ENCODE measurements around the gene KCNIP3.

The KCNIP3 gene

DNA sequence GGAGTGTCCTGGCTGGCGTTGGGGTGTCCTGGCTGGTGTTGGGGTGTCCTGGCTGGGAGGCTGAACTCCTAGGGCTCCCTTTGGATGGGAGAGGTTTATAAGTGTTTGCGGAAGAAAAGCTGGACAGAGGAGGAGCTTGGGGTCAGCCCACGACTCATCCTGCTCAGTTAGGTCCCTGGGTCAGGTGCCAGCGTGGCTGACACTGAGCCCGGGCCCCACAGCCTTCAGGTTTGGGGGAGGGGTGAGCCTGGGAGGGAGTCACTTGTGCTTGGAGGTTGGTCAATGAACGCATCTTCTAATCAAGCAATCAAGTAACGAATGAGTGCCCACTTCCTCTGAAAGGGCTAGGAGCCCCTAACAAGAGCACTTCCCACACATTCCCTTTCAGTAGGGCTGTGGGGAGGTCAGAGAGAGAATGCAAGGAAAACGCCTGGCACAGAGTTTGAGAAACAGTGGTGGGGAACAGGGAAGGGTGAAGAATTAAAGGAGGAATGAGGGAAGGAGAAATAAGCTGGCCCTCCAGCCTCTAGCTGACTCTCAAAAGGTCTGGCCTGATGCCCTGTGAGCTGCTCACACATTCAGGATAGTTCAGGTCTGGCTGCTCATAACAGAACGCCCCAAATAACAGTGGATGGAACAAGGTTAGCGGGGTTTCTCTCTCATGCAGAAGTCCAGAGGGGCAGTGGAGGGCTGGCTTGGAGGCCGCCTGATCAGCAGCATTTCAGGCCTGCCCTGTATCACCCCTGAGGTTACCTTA lies 670 bp downstream of the KCNIP3 start:
- no peak for DNase-seq

DNA sequence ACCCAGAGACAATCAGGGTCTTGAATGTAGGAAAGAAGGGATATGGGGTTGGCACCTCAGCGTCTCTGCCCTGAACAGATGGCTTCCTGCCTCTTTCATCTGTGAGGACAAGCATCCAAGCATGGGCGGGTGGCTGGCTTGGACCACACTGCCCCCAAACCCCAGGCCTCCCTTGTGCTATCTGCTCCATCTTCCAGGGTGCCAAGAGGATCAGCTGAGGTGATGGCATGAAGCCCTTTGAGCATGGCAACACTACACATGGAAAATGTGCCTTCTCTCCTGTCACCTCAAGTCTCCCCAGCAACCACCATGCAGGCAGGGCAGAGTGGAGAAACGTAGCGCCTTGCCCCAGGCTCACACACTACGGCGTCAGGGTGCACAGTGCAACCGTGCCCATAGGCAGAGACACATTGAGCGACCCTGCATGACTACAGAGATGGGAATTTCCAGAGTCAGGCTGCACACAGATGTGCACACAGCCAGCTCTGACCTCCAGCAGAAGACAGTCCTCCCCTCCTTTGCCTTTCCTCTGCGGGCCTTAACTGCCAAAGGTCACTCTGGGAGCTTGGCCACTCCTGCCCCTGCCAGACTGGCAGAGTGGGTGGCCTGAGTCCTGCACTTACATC lies 1.5 kb downstream of the KCNIP3 start:
- no peak for DNase-seq

DNA sequence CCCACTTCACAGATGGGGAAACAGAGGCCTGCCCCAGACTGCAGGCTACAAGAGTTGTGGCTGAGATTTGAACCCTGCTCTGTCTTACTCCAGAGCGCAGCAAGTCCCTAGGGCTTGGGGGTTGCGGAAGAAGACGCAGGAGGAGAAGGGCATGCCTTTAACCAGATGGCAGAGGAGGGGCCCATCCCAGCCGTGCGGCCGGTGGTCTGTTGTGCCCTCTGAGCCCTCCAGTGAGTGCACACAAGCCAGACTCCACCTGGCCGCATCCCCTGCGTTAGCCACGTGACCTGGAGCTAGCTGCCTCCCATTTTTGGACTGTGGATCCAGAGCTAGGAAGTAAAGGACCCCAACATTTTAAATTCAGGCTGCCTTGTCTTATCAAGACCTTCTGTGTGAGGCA lies 2.8 kb downstream of the KCNIP3 start:
- no peak for DNase-seq

DNA sequence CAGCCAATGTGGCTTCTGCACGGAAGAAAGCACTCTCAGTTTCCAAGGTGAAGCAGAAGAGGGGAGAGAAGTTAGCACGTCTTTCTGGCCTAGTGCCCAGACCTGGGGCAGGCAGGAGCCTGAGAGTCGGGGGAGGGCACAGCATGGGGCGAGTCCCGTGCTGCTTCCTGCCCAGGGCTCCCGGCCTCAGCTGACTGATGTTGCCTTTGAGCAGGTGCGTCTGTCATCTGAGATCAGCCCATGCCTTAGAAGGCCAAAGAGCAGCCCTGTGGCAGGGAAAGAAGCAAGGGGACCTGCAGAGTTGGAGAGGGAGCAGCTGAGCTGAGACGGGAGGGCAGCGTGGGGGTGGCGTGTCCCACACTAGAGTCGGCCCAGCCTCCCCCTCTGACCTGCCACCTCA lies 3.3 kb downstream of the KCNIP3 start:
- no peak for DNase-seq

DNA sequence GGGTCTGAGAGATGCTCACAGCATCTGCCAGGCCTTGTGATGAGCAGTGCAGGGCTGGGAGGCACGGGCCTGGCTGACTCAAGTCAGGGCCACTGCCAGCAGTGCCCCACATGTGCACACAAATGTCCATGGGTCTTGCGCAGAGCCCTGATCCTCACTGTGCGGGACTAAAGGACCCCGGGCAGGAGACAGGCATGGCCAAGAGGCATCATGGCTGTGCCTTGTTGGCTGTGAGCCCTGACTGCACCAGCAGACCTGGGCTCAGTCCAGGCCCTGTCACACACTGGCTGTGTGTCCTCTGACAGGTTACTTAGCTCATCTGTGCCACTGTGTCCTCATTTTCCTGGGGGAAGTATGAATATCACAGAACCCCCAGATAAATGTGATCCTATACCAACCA lies 4.0 kb downstream of the KCNIP3 start:
- DNase-seq, result no peak

DNA sequence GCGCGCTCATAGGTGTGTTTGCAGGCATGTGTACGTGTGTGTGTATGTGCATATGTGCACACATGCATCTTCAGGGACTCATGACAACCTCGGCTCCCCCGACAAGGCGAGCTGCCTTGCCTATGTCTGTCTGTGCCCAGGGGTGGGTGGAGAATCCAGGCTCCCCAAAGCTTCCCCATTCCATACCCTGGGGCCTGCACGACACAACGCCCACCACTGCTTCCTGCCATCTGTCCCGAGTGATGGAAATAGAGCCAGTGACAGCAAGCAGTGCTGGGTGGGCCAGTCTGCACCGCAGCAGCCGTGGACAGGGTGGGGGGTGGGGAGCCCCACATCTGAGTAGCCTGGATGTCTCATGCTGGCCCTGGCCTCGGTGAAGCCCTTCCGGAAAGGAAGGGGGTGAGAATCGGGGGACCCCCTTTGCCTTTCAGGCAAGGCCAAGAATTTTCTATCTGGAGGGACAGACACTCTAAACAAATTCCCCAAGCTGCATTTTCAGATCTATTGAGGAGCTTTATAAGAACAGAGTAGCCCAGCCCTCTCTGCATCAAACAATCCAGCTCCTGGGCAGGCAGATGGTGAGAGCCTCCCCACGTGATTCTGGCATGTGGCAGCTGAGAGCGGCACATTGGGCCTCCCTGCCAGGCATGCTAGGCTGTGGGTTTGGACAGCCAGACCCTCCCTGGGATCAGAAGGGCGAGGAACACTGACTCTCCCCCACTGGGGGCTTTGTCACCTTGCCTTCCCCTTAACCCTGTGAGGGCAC lies 4.9 kb downstream of the KCNIP3 start:
- no peak for DNase-seq

DNA sequence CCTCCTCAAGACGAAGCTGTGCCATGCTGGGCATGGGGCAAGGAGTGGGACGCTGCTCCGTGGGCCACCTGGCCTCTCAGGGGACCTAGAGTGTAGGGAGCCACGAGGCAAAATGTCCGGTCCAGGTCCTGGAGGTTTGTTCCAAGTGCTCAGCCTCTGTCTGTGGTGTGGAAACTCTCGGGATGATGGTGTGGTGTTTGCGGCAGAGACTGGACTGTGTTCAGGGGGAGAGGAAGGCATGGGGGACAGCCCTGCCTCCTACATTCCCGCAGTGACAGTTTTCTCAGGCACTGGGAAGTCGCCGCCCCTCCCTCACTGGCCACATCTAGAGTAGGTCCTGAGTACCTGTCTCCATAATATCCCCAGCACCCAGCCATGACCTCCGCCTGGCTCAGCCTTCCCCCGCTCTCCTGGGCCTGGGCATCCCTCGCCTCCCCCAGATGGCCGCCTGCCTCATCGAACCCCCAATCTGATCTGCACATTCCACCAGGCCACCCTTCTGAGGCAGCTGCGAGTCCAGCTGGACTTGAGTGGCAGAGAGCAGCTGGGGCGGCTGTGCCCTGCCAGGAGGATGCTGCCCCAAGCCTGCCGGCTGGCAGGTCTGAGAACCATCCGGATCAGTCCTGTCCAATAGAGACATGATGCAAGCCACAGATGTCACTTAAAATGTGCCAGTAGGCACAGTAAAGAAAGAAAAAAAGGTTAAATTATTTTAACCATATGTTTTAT lies 6.2 kb downstream of the KCNIP3 start:
- no peak for DNase-seq

DNA sequence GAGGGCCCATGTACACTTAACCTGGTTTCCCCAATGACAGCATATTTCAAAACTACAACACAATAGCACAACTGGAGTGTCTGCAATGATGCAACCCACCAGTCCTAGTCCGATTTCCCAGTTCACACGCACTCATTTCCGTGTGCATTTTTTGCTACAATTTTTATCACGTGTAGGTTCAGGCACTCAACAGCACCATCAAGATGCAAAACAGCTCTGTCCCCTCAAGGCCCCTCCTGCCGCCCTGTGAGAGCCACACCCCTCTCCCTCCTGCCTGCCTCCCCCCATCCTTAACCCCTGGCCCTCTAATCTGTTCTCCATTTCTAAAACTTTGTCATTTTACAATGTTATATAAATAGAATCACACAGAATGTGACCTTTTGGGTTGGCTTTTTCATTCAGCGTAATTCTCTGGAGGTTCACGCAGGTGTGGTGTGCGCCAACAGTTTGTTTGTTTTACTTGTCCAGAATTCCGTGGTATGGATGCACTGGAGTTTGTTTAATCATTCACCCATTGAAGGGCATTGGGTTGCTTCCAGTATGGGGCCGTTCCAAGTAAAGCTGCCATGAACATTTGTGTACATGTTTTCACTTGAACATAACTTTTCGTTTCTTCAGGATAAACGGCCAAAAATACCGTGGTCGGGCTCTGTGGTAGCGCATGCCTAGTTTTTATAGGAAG lies 8.4 kb downstream of the KCNIP3 start:
- no peak for DNase-seq

DNA sequence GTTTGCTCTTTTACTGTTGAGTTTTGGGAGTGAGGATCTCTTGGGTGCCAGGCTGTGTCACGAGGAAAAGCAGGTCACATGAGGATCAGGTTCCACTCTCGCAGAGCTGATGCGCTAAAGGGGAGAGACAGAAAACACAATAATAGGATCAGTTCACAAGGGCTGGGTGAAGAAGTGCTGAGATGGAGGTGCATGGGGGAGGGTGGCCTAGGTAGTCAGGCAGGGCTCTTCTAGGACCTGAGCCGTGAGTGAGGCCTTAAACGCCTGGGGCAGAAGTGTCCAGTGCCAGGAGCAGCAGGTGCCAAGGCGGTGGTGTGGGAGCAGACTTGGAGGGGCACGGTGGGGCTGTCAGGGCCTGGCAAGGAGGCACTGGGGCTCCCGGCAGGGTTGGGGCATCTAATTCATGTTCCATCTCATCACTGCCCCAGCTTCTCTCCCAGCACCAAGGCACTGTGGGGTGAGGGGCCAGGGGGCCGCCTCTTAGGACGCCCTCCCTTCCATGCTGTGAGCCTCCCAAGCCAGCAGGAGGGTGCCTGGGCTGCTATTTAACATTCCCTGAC lies 9.3 kb downstream of the KCNIP3 start:
- DNase-seq, result no peak

DNA sequence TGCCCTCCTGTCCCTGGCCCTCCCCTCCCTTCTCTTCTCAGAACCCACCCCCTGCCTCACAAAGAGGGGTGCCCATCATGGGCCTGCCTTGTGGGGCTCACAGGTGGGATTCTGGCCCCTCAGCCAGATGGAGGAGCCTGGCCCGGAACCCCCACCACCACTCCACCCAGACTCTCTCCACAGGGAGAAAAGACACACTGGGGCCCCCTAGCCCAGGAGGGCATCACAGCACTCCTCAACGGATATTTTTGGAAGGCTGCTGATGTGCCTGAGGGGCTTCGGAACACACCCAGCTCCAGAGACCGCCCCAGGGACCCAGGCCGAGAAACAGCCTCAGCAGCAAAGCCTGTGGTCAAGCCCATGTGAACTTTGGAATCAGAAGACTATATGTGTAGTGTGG lies 9.9 kb downstream of the KCNIP3 start:
- DNase-seq, result no peak

DNA sequence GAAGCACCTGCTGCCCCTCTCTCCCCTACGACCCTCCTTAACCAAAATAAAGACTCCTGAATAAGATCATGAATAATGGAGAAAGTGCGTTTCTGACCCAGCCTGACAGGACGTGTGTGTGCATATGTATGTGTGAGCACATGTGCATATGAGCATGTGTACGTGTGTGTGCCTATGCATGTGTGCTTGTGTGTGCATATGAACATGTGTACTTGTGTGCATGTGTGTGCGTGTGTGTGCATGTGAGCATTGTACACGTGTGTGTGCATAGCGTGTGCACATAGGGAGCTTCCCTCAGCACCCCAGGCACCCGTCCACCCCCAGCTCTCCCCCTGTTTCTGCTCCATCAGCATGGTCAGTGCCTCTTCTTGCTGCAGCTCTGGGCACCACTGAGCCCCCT lies 10.7 kb downstream of the KCNIP3 start:
- DNase-seq, result no peak

DNA sequence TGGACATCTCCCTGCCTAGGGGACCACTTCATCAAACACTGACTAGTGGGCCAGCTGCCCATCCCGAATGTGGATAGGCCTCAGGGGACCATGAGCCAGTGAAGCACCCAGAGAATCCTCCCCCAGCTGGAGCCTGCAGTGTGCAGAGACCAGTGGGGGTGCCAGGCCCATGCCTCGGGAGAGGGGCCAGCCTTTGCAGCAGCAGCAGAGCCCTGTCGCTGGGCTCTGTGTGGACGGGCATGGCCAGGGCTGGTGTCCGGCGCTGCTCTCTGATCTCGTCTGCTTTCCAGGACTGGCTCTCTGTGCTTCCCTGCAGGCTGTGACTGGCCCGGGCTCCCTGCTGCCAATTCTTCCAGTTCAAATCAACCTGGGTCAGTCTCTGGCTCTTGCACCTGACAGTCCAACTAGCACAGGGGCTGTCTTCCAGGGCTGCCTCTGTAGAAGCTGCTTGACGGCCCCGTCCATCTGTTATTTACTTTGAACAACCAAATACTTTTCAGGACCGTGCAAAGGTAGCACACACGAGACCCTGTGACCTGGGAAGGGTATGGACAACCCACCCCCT lies 11.4 kb downstream of the KCNIP3 start:
- DNase-seq, result no peak

DNA sequence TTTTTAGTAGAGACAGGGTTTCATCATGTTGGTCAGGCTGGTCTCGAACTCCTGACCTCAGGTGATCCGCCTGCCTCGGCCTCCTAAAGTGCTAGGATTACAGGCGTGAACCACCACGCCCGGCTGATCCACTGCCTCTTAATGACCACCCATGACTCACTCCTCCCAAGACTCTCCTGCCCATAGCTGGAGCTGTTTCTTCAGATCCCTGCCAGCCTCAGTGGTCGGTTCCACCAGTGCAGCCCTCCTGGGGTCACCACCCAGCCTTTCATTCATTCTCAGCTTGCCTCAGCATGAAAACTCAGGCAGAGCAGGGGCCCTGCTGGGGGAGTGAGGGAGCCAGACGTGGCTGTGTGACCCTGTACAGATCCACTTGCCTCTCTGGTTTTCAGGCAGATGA lies 12.5 kb downstream of the KCNIP3 start:
- DNase-seq, result no peak

DNA sequence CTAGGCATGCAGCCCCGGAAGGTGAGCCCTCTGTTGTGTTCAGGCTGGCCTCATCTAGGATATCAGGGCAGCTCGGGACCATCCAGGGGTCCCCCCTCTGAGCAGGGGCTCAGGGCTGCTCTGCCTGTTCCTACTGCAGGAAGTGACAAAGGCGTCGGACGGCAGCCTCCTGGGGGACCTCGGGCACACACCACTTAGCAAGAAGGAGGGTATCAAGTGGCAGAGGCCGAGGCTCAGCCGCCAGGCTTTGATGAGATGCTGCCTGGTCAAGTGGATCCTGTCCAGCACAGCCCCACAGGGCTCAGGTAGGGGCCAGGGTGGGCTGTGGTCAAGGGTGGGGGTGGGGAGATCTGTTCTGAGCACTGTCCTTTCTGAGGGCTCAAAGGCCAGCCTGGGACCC lies 13.1 kb downstream of the KCNIP3 start:
- no peak for DNase-seq

DNA sequence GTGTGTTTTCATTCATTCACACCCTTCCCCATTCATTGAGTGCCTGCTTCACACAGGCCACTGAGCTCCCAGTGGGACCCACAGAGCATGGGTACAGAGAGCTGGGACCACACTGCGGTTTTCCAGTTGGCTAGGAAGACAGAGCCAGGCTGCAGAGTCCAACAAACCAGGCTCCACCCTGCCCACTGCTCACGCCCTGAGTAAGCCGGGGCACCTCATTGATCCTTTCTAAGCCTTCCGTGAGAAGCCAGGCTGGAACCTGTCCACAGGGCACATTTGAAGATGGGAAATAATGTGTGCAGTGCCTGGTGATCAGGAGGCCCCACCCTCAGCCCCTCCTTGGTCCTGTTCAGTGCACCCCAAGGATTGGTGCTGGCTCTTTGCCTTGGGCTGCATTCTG lies 13.5 kb downstream of the KCNIP3 start:
- DNase-seq, result no peak

DNA sequence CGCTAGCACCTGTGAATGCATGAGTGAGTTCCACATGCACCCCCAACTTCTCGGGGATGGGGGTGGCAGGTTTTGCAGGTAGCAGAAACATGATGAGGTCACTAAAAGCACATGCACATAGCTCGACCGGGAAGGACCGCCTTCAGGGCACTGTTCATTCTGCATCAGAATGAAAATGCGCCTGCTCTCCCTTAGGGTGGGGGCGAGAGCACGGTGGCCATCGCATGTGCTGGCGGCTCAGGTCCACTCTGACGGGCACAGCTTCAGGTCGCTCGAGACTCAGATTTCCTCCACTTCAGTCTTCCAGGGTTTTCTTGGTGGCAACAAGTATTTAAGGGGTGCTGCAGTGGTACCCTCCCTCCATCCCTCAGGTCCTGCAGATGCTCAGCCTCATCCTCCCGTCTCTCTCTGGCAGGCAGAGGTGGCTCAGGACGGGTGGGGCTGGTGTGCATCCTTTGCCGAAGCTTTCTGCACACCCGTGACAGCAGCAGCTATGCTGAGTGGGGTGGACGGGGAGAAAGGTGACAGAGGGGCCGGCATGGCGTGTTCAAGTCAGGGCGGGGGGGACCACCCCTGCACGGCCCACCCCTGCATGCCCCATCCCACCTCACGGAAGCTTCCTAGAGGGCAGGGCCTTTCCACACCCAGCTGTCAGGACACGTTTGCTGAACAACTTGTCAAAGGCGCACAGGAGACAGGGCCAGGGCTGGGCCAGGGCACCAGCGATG lies 14.8 kb downstream of the KCNIP3 start:
- DNase-seq, result no peak

DNA sequence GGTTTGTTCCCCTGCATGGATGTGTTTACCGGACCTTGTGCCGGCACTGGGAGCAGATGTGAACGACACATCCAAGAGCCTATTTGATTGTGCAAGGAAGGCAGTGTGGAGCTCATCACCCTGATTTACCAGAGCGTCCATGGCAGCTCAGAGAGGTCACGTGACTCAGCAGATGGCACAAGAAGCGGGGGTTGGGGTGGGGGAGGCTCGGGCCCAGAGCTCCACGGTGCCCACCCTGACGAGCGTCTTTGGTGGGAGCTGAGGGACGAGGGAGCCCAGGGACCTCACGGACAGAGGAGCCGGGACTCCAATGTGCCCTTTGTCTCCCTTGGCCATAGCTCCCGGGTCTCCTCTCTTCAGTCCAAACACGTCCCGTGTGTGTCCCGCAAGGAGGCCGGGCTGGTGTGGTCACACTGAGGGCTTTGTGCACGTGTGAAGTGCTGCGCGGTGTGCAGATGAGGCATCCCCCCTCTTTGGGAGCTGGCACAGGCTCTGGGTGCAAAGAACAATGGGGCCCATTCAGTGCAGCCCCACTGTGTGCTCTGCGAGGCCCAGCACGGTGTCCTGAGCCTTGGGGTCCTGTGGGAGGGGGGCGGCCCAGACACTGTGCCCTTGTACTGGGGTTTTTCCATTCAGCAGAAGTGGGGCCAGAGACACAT lies 15.5 kb downstream of the KCNIP3 start:
- no peak for DNase-seq

DNA sequence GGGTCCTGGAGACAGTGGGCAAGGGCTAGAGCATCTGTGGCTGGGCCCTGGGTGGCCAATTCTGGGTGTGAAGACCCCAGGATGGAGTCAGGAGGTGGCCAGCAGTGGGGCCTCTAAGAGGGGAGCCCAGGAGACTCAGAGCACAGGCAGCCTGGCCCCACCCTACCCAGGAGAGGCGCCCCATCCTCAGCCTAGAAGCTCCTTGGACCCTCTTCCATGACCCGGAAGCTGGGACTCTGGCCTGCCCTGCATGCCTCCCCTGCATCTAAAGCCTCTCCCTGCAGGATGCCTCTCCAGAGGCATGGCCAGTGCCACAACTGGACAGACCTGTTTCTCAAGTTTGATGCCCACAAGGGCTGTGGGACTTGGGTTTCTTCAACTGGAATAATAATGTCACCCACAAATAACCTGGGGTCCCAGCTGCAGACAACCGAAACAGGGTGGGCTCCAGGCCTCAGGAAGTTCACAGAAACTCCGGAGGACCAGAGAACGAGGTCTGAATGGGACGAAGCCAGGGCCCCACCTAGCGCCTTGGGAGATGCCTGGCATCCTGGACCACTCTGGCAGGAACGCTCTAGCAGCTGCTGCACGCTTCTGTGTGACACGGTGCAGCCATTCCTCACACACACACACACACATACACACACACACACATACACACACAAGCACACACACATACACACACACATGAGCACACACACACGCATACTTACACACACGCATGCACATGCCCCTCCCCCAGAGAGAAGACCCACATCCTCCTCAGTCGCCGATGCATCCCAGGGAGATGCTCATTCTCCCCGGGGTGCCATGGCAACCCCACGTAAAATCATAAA lies 16.4 kb downstream of the KCNIP3 start:
- DNase-seq, result no peak

DNA sequence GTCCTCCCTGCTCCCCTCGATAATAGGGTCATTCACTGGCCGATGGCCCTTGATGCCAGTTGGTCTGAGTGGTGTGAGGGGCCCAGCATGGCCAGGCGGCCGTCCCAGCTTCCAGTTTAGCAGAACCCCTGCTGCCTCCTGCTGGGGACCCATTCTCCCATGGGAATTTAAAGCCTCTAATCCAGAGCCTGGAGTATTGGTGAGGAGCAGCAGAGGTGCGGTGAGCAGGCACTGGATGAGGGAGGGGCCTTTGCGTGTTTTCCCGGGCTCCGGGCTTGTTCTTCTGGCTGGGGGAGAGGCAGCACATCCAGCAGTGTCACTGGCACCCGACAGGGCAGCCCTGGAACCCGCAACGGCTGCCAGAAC lies 17.4 kb downstream of the KCNIP3 start:
- no peak for DNase-seq

All from hematopoietic multipotent progenitor cell treated with erythropoietin and hydrocortisone succinate and interleukin-3 and kit ligand, for 8 days (in vitro differentiated cells).